ENCODE measurements around the gene FOXN4. TPM values are rescaled to one million over a fixed set of nuclear protein-coding genes. Genes with fewer than 3 reads are reported as not detected.

Gene FOXN4
- total and polyA plus RNA-seq, 12 donors, result 0.22 to 0.24 TPM; not detected in 10

GRCh38 chr12:109266106-109266879 is 42.8 kb downstream of the FOXN4 start:
- H3K27me3 ChIP-seq, result no peaks in the 10 kb centered on the region
- 79 to 91% (median 81%) methylated on average over 7 to 16 of the region's 16 CpGs for WGBS, 4 donors
- no peaks in the 10 kb centered on the region for H3K9me3 ChIP-seq (replicated peaks in 1 of 3)
- H3K4me3 ChIP-seq, result no peak overlapping the region
- no peak for DNase-seq
- peaks cover 0 to 43% of the 10 kb centered on the region in 2 donors for H3K36me3 ChIP-seq (replicated peaks in 1 of 2)
- TF ChIP-seq POLR2A (IDR thresholded peaks at IDR 0.05) (no peak), CTCF (IDR thresholded peaks at IDR 0.05) (no peak)
- H3K27ac ChIP-seq, result no peak overlapping the region
- intact Hi-C loops (cut with DNase I), result loop anchor here in 1 of 2 donors (5.0 kb wide), 1 partner anchor 116 kb away; no protein-coding TSS in a partner anchor
- H3K4me1 ChIP-seq (replicated peaks in 1 of 2), result no peaks in the 10 kb centered on the region

DNA sequence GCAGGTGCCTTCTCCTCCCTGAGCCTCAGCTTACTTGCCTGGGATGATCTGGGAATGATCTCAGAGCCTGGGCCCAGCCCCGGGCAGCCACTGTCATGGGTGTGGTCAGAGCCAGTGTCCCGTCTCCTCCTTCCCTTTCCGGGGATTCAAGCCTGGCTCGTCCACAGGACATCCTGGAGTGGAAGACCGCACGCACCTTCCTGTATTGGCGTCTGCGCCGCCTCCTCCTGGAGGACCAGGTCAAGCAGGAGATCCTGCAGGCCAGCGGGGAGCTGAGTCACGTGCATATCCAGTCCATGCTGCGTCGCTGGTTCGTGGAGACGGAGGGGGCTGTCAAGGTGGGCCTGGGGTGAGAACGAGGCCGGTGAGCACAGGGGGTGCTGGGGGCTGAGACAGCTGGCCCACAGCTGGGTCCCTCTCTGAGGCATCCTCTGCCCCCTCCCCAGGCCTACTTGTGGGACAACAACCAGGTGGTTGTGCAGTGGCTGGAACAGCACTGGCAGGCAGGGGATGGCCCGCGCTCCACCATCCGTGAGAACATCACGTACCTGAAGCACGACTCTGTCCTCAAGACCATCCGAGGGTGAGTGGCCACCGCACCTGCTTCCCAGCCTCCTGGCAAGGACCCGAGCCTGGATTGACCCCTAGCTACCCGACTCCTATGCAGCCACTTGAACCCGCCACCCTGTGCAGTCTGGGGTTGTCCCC is 44.0 kb downstream of the FOXN4 start:
- peak in 3 of 7 donors; percentile 9 to 35 (median 17) for DNase-seq
- no peak overlapping the region for H3K4me3 ChIP-seq
- no peaks in the 10 kb centered on the region for H3K9me3 ChIP-seq (replicated peaks in 1 of 3)
- no peaks in the 10 kb centered on the region for H3K4me1 ChIP-seq (replicated peaks in 1 of 2)
- H3K36me3 ChIP-seq (replicated peaks in 1 of 2), result peaks cover 0 to 55% of the 10 kb centered on the region in 2 donors
- intact Hi-C loops (cut with DNase I), result loop anchor here (2.0 to 5.0 kb wide), 3 partner anchors 117 to 128 kb away; no protein-coding TSS in a partner anchor
- WGBS, 4 donors, result 80 to 90% (median 84%) methylated on average over 15 to 27 of the region's 27 CpGs
- H3K27ac ChIP-seq, result peak overlapping the region in 2 of 5 donors; percentile 29 to 34
- TF ChIP-seq POLR2A (IDR thresholded peaks at IDR 0.05), result no peak
- no peak for TF ChIP-seq CTCF (IDR thresholded peaks at IDR 0.05)
- H3K27me3 ChIP-seq, result no peaks in the 10 kb centered on the region

GRCh38 chr12:109264095-109264942 is 44.8 kb downstream of the FOXN4 start:
- 44 to 49% (median 47%) methylated on average over 19 to 23 of the region's 23 CpGs for WGBS, 4 donors

More at GRCh38 chr12:109264095-109264942, 44.8 kb downstream of the FOXN4 start:
- TF ChIP-seq CTCF (IDR thresholded peaks at IDR 0.05) (peak; percentile 68 to 82 (median 72)), POLR2A (IDR thresholded peaks at IDR 0.05) (no peak)
- Histone ChIP-seq H3K9me3 (replicated peaks in 1 of 3) (no peaks in the 10 kb centered on the region), H3K4me3 (no peak overlapping the region), H3K4me1 (replicated peaks in 1 of 2) (no peaks in the 10 kb centered on the region), H3K27me3 (no peaks in the 10 kb centered on the region), H3K27ac (peak overlapping the region in 2 of 5 donors; percentile 34 to 65), H3K36me3 (replicated peaks in 1 of 2) (peaks cover 0 to 59% of the 10 kb centered on the region in 2 donors)
- peak; percentile 73 to 91 (median 80) for DNase-seq
- intact Hi-C loops (cut with DNase I), result loop anchor here in 1 of 2 donors (2.0 kb wide), 2 partner anchors 120 to 128 kb away; no protein-coding TSS in a partner anchor
